GM06990 (cell line): ENCODE measurements around the gene FEM1B.
A peak's percentile ranks its signal among the peaks of the same experiment; 100 is the strongest.

Source experiments
- DNase-seq: peaks from one replicate; pipeline ENCODE4 v3.0.0-alpha.2; 2011; ENCODE audit not compliant: insufficient read length; ENCODE audit errors: extremely low read depth
- H3K27me3 ChIP-seq: replicated peaks from 2 replicates; pipeline ENCODE4 v1.6.0; 2011; ENCODE audit warnings: low read length; ENCODE audit not compliant: control insufficient read depth, insufficient read depth
- H3K36me3 ChIP-seq: 2 replicates; pipeline ENCODE4 v1.5.1; 2011; ENCODE audit warnings: low read length; ENCODE audit not compliant: control insufficient read depth, insufficient read depth
- H3K4me3 ChIP-seq: replicated peaks from 2 replicates; pipeline ENCODE4 v1.5.1; 2011; ENCODE audit warnings: low read depth, mild to moderate bottlenecking, control low read depth, low read length
- CTCF ChIP-seq: IDR thresholded peaks from 2 replicates; pipeline ENCODE4 v1.5.1; 2011; ENCODE audit warnings: low read length, control low read depth, mild to moderate bottlenecking, inconsistent platforms; ENCODE audit not compliant: insufficient read depth, poor library complexity, severe bottlenecking

Gene FEM1B

DNA sequence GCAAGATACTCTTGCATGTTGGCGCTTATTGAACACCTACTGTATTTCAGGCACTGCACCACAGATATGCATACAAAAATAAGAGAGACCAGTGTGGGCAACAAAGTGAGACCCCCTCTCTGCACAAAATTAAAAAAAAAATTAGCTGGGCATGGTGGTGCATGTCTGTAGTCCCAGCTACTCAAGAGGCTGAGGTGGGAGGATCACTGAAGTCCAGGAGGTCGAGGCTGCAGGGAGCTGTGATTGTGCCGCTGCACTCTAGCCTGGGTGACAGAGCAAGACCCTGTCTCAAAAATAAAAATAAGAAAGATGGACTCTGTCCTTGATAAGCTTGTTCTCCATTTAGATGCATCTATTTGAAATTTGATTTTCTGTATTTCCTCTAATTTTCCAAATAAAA lies 20.8 kb downstream of the FEM1B start:
- DNase-seq = no peak
- TF ChIP-seq CTCF = no peak
- Histone ChIP-seq H3K27me3 (no peaks in the 10 kb centered on the region), H3K36me3 (no peaks in the 10 kb centered on the region), H3K4me3 (peak overlapping the region; percentile 44)

GRCh38 chr15:68298882-68299381 lies 21.4 kb downstream of the FEM1B start:
- peak overlapping the region; percentile 44 for H3K4me3 ChIP-seq
- TF ChIP-seq CTCF = no peak
- no peaks in the 10 kb centered on the region for H3K27me3 ChIP-seq
- H3K36me3 ChIP-seq = no peaks in the 10 kb centered on the region
- peak; percentile 71 for DNase-seq

DNA sequence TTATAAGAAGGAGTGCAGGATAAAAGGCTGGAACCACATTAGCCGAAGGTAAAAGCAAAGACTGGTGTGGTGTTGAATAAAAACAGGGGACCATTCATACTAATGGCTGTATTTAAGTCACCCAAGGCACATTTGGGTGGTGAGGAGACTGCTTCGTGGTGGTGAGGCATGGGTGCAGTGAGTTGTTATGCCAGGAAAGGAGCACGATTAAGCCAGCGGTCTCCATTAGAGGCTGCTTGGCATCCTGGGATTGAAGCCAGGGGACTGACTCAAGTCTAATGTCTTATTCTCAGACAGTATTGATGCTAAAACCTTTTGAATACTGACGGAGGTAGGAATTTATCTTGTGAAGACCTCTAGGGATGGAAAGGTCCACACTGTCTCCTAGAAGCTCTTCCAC lies 21.9 kb downstream of the FEM1B start:
- no peaks in the 10 kb centered on the region for H3K36me3 ChIP-seq
- no peak for DNase-seq
- no peak for TF ChIP-seq CTCF
- no peaks in the 10 kb centered on the region for H3K27me3 ChIP-seq
- H3K4me3 ChIP-seq = no peak overlapping the region

DNA sequence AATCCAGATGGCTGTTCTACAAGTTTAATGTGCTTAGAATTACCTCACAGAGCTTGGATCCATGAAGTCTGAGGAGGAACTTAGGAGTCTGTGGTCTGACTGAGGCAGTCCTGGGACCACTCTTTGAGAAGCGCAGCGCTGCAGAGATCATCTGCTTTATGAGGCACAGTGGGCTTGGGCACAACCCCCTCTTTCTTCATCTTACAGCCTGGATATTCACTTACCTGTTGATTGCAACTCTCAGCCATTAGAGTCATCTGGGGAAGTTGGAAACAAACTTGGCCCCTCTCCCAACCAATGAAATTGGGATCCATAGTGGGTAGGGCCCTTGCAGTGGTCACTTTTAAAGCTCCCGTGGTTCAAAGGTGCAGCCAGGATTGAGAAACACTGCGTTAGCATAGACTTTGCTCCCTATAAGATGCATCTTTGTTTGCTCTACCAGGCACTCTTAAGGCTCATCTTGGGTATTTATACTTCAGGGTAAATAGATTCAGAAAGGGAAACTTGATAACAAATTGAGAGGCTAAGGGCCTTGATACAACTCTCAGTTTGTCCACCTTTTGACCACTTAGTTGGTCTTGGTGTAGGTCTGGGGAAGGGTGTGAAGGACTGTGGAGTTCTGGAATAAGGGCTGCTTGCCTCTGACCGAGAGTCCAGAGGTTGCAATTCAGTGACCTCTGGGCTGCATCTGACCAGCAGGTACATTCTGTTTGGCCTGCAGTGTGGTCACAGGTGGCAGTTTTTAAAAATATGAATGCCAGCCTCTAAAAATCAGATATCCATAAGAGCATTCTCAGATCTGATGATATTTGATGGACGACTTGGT lies 22.8 kb downstream of the FEM1B start:
- DNase-seq = no peak
- Histone ChIP-seq H3K36me3 (no peaks in the 10 kb centered on the region), H3K27me3 (no peaks in the 10 kb centered on the region), H3K4me3 (no peak overlapping the region)
- no peak for TF ChIP-seq CTCF

- no peak for DNase-seq
- no peak overlapping the region for H3K4me3 ChIP-seq
- no peak for TF ChIP-seq CTCF
- no peaks in the 10 kb centered on the region for H3K27me3 ChIP-seq
- no peaks in the 10 kb centered on the region for H3K36me3 ChIP-seq
Observed at GRCh38 chr15:68301301-68301700, 23.8 kb downstream of the FEM1B start.
